Upper lobe of left lung (tissue), 6 donors: ENCODE results near the gene GSAP. TPM values are rescaled to one million over a fixed set of nuclear protein-coding genes. Genes with fewer than 3 reads are reported as not detected.

Source experiments
- ATAC-seq, 2 donors: fragments of 200-7000 bp; cut with Tn5 transposase; one replicate each; pipeline ENCODE4 v1.9.1; 2022; ENCODE audit warnings: mild to moderate bottlenecking in 2 of 2, moderate library complexity in 2 of 2; ENCODE audit not compliant: low FRiP score in 2 of 2
- DNase-seq, 2 donors: peaks; one replicate each; pipeline ENCODE4 v3.0.0-alpha.2; 2019 to 2020
- H3K27ac ChIP-seq, 4 donors: fragments of 200-600 bp; sonication (generic); one replicate each; pipeline ENCODE4 v1.5.1; 2016 to 2019
- H3K27me3 ChIP-seq, 4 donors: fragments of 200-600 bp; sonication (generic); one replicate each; pipeline ENCODE4 v1.5.1; 2017 to 2019
- H3K36me3 ChIP-seq, 4 donors: fragments of 200-600 bp; sonication (generic); one replicate each; pipeline ENCODE4 v1.5.1; 2016 to 2019
- H3K4me1 ChIP-seq, 4 donors: fragments of 200-600 bp; sonication (generic); one replicate each; pipeline ENCODE4 v1.5.1; 2018 to 2019
- H3K4me3 ChIP-seq, 4 donors: fragments of 200-600 bp; sonication (generic); one replicate each; pipeline ENCODE4 v1.5.1; 2017 to 2019; ENCODE audit warnings: mild to moderate bottlenecking in 2 of 4, moderate library complexity in 1 of 4
- H3K9me3 ChIP-seq, 4 donors: fragments of 200-600 bp; sonication (generic); one replicate each; pipeline ENCODE4 v1.5.1; 2018 to 2019
- CTCF ChIP-seq, 6 experiments: fragments of 450-650 bp in 4 of 6; fragments of 200-600 bp in 2 of 6; sonication (generic) in 2 of 6; IDR thresholded peaks; one replicate each; pipeline ENCODE4 v1.5.1; 2016 to 2019; ENCODE audit warnings: antibody characterized with exemption in 6 of 6
- EP300 ChIP-seq, 4 donors: sonication (generic); formaldehyde crosslinking; IDR thresholded peaks; one replicate each; pipeline ENCODE4 v1.5.1; 2017; ENCODE audit warnings: antibody characterized with exemption in 4 of 4, control low read depth in 2 of 4
- POLR2A ChIP-seq, 4 donors: fragments of 450-650 bp; IDR thresholded peaks; one replicate each; pipeline ENCODE4 v1.5.1; 2016 to 2017; ENCODE audit warnings: antibody characterized with exemption in 4 of 4, mild to moderate bottlenecking in 2 of 4
- POLR2AphosphoS5 ChIP-seq, 2 donors: sonication (generic); formaldehyde crosslinking; IDR thresholded peaks; one replicate each; pipeline ENCODE4 v1.5.1; 2017; ENCODE audit warnings: antibody characterized with exemption in 2 of 2
- WGBS, 2 donors: methylation state at CpG; one replicate each; pipeline ENCODE4 v1.1.5; 2017 to 2018; 5-methylcytosine and 5-hydroxymethylcytosine counted together
- total RNA-seq, 6 donors: library from RNA; depleted of rRNA in 4 of 6; stranded (reverse); fragments of >200 nt in 4 of 6; gene quantifications; one replicate each; pipeline versions ENCODE4 v1.1.0 to v1.2.1, GENCODE V29; 2016 to 2021
- donor health status: DM: no; HTN: no; CAD: no; lungs with moderate emphysema.
- donor health status: DM: no; HTN: yes; CAD: no; lungs with severe emphysema.

GSAP gene
- total RNA-seq, 6 donors from 2014 or later: 44.0 to 160 (median 73.8) TPM

DNA sequence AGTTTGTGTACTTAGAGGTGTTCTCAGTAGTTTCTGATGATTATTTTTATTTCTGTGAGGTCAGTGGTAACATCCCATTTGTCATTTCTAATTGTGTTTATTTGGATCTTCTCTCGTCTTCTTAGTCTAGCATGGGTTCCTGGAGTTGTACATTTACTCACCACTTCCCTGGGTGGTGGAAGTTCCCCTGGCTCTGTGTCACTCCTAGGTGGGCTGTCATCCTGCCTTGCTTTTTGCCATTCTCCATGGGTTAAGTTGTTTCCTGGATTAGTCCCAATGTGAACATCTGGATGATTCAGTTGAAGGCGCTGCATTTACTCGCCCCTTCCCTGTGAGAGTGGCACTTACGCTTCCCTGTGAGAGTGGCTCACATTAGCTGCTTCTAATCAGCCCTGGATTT, 48.2 kb downstream of the GSAP start:
- no peak for TF ChIP-seq CTCF (IDR thresholded peaks at IDR 0.05)
- no peak for TF ChIP-seq POLR2A (IDR thresholded peaks at IDR 0.05)
- TF ChIP-seq POLR2AphosphoS5 (IDR thresholded peaks at IDR 0.05): no peak
- TF ChIP-seq EP300 (IDR thresholded peaks at IDR 0.05): no peak
- H3K4me3 ChIP-seq: no peak overlapping the region
- DNase-seq: no peak
- H3K9me3 ChIP-seq: no peaks in the 10 kb centered on the region
- ATAC-seq: no peak
- no peaks in the 10 kb centered on the region for H3K27me3 ChIP-seq
- WGBS, 2 donors: 92 to 96% methylated on average over 4 of the region's 4 CpGs
- H3K4me1 ChIP-seq: peaks cover 0 to 4% (median 0%) of the 10 kb centered on the region in 4 donors
- no peak overlapping the region for H3K27ac ChIP-seq
- peaks cover 0 to 6% (median 5%) of the 10 kb centered on the region in 4 donors for H3K36me3 ChIP-seq

DNA sequence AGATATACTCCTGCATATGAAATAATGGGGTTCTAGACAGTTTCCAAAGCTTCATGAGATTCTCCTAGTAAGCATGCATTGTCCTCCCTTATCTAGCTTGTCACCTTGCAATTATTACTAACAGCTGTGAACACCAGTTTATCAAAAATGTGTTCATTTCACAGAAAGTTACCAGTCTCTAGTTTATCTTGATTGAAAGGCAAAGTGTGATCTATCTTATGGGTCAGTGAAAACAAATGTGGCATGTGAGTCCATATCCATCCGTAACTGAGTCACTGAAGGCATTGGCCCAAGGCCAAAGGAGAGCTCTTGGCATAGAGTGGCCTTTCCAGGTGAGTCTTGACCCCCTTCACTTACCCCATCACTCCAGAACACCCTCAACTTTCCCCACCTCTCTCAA, 53.2 kb downstream of the GSAP start:
- TF ChIP-seq CTCF (IDR thresholded peaks at IDR 0.05): no peak
- Histone ChIP-seq H3K4me3 (no peak overlapping the region), H3K4me1 (peaks cover 0 to 7% (median 4%) of the 10 kb centered on the region in 4 donors), H3K27me3 (no peaks in the 10 kb centered on the region), H3K36me3 (no peaks in the 10 kb centered on the region), H3K27ac (no peak overlapping the region), H3K9me3 (no peaks in the 10 kb centered on the region)
- DNase-seq: no peak
- WGBS, 2 donors: 50 to 74% methylated on average over 1 of the region's 1 CpG
- no peak for ATAC-seq

DNA sequence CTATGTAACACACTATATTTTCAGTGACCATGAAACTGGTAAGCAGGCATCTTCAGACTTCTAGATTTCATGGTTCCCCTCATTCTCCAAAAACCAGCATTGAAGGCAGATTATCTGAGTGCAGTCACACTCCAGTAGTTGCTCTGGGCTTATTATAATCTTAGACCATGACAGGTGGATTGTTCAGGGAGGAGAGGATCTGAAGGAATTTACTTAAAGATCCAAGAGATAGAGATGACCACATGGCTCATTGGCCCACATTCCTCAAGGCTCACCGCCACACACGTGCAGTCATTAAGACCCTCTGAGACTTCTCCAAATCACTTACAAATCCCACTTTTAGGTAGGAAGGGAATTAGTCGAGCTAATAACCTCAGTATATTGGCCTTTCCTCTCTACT, 55.2 kb downstream of the GSAP start:
- Histone ChIP-seq H3K27me3 (no peaks in the 10 kb centered on the region), H3K4me3 (no peak overlapping the region), H3K9me3 (no peaks in the 10 kb centered on the region), H3K4me1 (peaks cover 0 to 7% (median 4%) of the 10 kb centered on the region in 4 donors), H3K27ac (no peak overlapping the region), H3K36me3 (no peaks in the 10 kb centered on the region)
- no peak for TF ChIP-seq EP300 (IDR thresholded peaks at IDR 0.05)
- TF ChIP-seq POLR2AphosphoS5 (IDR thresholded peaks at IDR 0.05): no peak
- TF ChIP-seq POLR2A (IDR thresholded peaks at IDR 0.05): no peak
- no peak for TF ChIP-seq CTCF (IDR thresholded peaks at IDR 0.05)
- 94 to 96% methylated on average over 3 of the region's 3 CpGs for WGBS, 2 donors
- ATAC-seq: no peak
- no peak for DNase-seq

DNA sequence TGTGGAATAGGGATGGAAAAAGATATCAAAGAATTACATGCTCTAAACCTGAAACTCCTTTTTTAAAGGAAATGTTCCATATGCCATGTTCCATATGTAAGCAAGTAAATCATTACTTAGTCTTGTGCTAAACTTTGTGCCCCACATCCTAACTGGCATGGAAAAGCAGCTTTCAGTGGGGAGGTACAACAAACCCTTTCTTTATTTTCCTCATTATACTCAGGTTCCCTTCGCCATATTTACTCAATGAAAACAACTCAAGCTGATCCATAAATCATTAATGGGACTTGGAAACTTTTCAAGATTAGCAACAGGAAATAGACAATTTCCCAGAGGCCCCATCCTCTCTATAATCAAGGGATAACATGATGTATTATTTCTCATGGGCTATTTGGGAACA, 56.0 kb downstream of the GSAP start:
- ATAC-seq (no peak), DNase-seq (no peak)
- H3K9me3 ChIP-seq: no peaks in the 10 kb centered on the region
- H3K27ac ChIP-seq: no peak overlapping the region
- H3K4me3 ChIP-seq: no peak overlapping the region
- H3K4me1 ChIP-seq: peaks cover 0 to 7% (median 4%) of the 10 kb centered on the region in 4 donors
- no peak for TF ChIP-seq POLR2A (IDR thresholded peaks at IDR 0.05)
- no peak for TF ChIP-seq CTCF (IDR thresholded peaks at IDR 0.05)
- no peak for TF ChIP-seq POLR2AphosphoS5 (IDR thresholded peaks at IDR 0.05)
- TF ChIP-seq EP300 (IDR thresholded peaks at IDR 0.05): no peak
- no peaks in the 10 kb centered on the region for H3K27me3 ChIP-seq
- no peaks in the 10 kb centered on the region for H3K36me3 ChIP-seq
- 31 to 33% methylated on average over 1 of the region's 1 CpG for WGBS, 2 donors

DNA sequence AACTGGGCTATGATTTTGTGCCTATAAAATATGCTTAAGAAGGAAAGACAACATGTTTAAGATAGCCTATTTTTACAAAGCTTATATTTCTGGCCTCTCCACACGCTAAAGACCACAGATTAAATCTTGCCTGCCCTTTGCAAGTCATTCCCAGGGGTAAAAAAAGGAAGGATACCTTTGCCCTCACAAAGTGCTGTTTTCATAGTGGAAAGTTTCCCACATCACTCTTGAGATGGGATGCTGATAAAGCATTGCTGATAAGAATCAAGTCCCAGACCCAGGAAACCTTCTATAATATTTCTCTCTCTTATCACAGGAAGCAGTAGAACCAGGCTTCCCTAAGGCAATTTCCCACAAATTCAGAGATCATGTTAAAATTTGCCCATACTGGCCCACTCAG, 56.5 kb downstream of the GSAP start:
- no peak for DNase-seq
- Histone ChIP-seq H3K4me1 (peaks cover 0 to 7% (median 4%) of the 10 kb centered on the region in 4 donors), H3K4me3 (no peak overlapping the region), H3K36me3 (no peaks in the 10 kb centered on the region), H3K9me3 (no peaks in the 10 kb centered on the region), H3K27me3 (no peaks in the 10 kb centered on the region), H3K27ac (no peak overlapping the region)
- ATAC-seq: no peak
- 31 to 50% methylated on average over 1 of the region's 1 CpG for WGBS, 2 donors
- TF ChIP-seq POLR2A (IDR thresholded peaks at IDR 0.05): no peak
